Spleen (tissue), 11 donors: ENCODE measurements around the gene WDR35. TPM values are rescaled to one million over a fixed set of nuclear protein-coding genes. Genes with fewer than 3 reads are reported as not detected.

ENCODE experiments used
- DNase-seq: peaks from one replicate; pipeline ENCODE4 v3.0.0-alpha.2; 2020
- H3K27ac ChIP-seq, 8 donors: fragments of 200-600 bp; sonication (generic) in 7 of 8; 1 replicate in 4 of 8; 2 replicates in 4 of 8; pipeline versions ENCODE4 v1.5.0 to v1.8.0; 2016 to 2021; ENCODE audit warnings: inconsistent platforms in 4 of 8, mild to moderate bottlenecking in 4 of 8, moderate library complexity in 1 of 8
- H3K27me3 ChIP-seq, 7 donors: fragments of 200-600 bp; sonication (generic) in 6 of 7; replicated peaks in 1 of 7; 1 replicate in 4 of 7; 2 replicates in 3 of 7; pipeline versions ENCODE4 v1.5.0 to v1.8.0; 2016 to 2021; ENCODE audit warnings: inconsistent platforms in 3 of 7, mild to moderate bottlenecking in 1 of 7
- H3K36me3 ChIP-seq, 6 donors: fragments of 200-600 bp; sonication (generic) in 5 of 6; 1 replicate in 4 of 6; 2 replicates in 2 of 6; pipeline versions ENCODE4 v1.5.0 to v1.8.0; 2016 to 2021; ENCODE audit warnings: inconsistent platforms in 2 of 6
- H3K4me1 ChIP-seq, 6 donors: fragments of 200-600 bp; sonication (generic) in 5 of 6; 1 replicate in 3 of 6; 2 replicates in 3 of 6; pipeline versions ENCODE4 v1.5.0 to v1.8.0; 2016 to 2021; ENCODE audit warnings: inconsistent platforms in 3 of 6
- H3K4me3 ChIP-seq, 8 donors: fragments of 200-600 bp; sonication (generic) in 7 of 8; 1 replicate in 4 of 8; 2 replicates in 4 of 8; pipeline versions ENCODE4 v1.5.0 to v1.8.0; 2016 to 2021; ENCODE audit warnings: inconsistent platforms in 4 of 8, mild to moderate bottlenecking in 4 of 8, moderate library complexity in 2 of 8
- H3K9me3 ChIP-seq, 8 donors: fragments of 200-600 bp; sonication (generic) in 7 of 8; 1 replicate in 4 of 8; 2 replicates in 4 of 8; pipeline versions ENCODE4 v1.5.0 to v1.8.0; 2016 to 2021; ENCODE audit warnings: inconsistent platforms in 4 of 8
- CTCF ChIP-seq, 11 experiments: fragments of 200-600 bp in 7 of 11; fragments of 450-650 bp in 4 of 11; sonication (generic) in 4 of 11; IDR thresholded peaks in 8 of 11; conservative IDR thresholded peaks in 3 of 11; 1 replicate in 7 of 11; 2 replicates in 4 of 11; pipeline versions ENCODE4 v1.4.0 to v1.8.0; 2016 to 2021; ENCODE audit warnings: antibody characterized with exemption in 11 of 11, inconsistent platforms in 4 of 11, mild to moderate bottlenecking in 1 of 11
- POLR2A ChIP-seq, 3 donors: fragments of 450-650 bp; IDR thresholded peaks; one replicate each; pipeline ENCODE4 v1.5.1; 2017; ENCODE audit warnings: antibody characterized with exemption in 3 of 3, mild to moderate bottlenecking in 1 of 3
- POLR2AphosphoS5 ChIP-seq, 3 donors: sonication (generic); formaldehyde crosslinking; IDR thresholded peaks; one replicate each; pipeline ENCODE4 v1.5.1; 2017; ENCODE audit warnings: antibody characterized with exemption in 3 of 3
- WGBS, 5 donors: extraction: QIAGEN DNeasy Blood & Tissue Kit in 3 of 5; methylation state at CpG; one replicate each; pipeline versions ENCODE4 v1.1.5 to v1.1.7; 2013 to 2018; 5-methylcytosine and 5-hydroxymethylcytosine counted together
- intact Hi-C: fragments of 100-400 bp; cut with DNase I; formaldehyde crosslinking; loops from one replicate; pipeline ENCODE4 v1.15.0; 2023; ENCODE audit warnings: low total_unique reads
- polyA plus RNA-seq, 3 donors: library from polyadenylated mRNA; stranded (reverse); fragments of 200-250 nt; gene quantifications; one replicate each; pipeline ENCODE4 v1.2.1, GENCODE V29; 2013
- total RNA-seq, 7 donors: library from RNA; depleted of rRNA in 3 of 7; stranded (reverse); fragments of >200 nt in 3 of 7; fragmentation: NEBNext Ultra II Directional in 4 of 7; extraction: Animal tissue kit (Norgen Biotek cat#: 25700) in 4 of 7; gene quantifications; one replicate each; pipeline versions ENCODE4 v1.1.0 to v1.2.1, GENCODE V29; 2016 to 2021
- donor health status: healthy with polysubstance abuse.
- donor health status: DM: no; HTN: no; CAD: no; lungs with moderate emphysema.
- donor health status: DM: no; HTN: no; CAD: no.
- donor health status: Bipolar disorder and iron deficiency.
- donor health status: healthy.
- donor health status: DM: no; HTN: no; CAD: no.
- donor health status: DM: yes; HTN: yes; CAD: no.

The WDR35 gene
- total and polyA plus RNA-seq, 10 donors = 1.7 to 5.3 (median 3.8) TPM

GRCh38 chr2:19879120-19879519 is 110.8 kb downstream of the WDR35 start:
- no peak for DNase-seq
- no peaks in the 10 kb centered on the region for H3K4me1 ChIP-seq
- H3K9me3 ChIP-seq = no peaks in the 10 kb centered on the region
- 67 to 100% (median 79%) methylated on average over 3 of the region's 3 CpGs for WGBS, 5 donors
- peaks cover 0 to 17% (median 0%) of the 10 kb centered on the region in 6 donors for H3K36me3 ChIP-seq
- no peak overlapping the region for H3K27ac ChIP-seq
- intact Hi-C loops = no loop called here
- TF ChIP-seq POLR2A (IDR thresholded peaks at IDR 0.05) = no peak
- TF ChIP-seq CTCF (IDR thresholded peaks at IDR 0.05 in 8 of 11, conservative IDR thresholded peaks at IDR 0.05 in 3 of 11) = no peak
- TF ChIP-seq POLR2AphosphoS5 (IDR thresholded peaks at IDR 0.05) = no peak
- no peaks in the 10 kb centered on the region for H3K27me3 ChIP-seq
- no peak overlapping the region for H3K4me3 ChIP-seq

GRCh38 chr2:19878268-19879046 is 111.4 kb downstream of the WDR35 start:
- no peak for DNase-seq
- Histone ChIP-seq H3K4me1 (no peaks in the 10 kb centered on the region), H3K27ac (no peak overlapping the region), H3K27me3 (no peaks in the 10 kb centered on the region), H3K36me3 (peaks cover 0 to 19% (median 0%) of the 10 kb centered on the region in 6 donors), H3K9me3 (no peaks in the 10 kb centered on the region), H3K4me3 (no peak overlapping the region)
- WGBS, 5 donors = 93 to 99% (median 96%) methylated on average over 10 to 12 of the region's 12 CpGs
- intact Hi-C loops = no loop called here
- TF ChIP-seq POLR2A (IDR thresholded peaks at IDR 0.05) = no peak
- TF ChIP-seq POLR2AphosphoS5 (IDR thresholded peaks at IDR 0.05) = no peak
- no peak for TF ChIP-seq CTCF (IDR thresholded peaks at IDR 0.05 in 8 of 11, conservative IDR thresholded peaks at IDR 0.05 in 3 of 11)

GRCh38 chr2:19876751-19877150 is 113.2 kb downstream of the WDR35 start:
- TF ChIP-seq POLR2A (IDR thresholded peaks at IDR 0.05) (no peak), POLR2AphosphoS5 (IDR thresholded peaks at IDR 0.05) (no peak), CTCF (IDR thresholded peaks at IDR 0.05 in 8 of 11, conservative IDR thresholded peaks at IDR 0.05 in 3 of 11) (no peak)
- Histone ChIP-seq H3K4me1 (no peaks in the 10 kb centered on the region), H3K36me3 (peaks cover 0 to 27% (median 0%) of the 10 kb centered on the region in 6 donors), H3K4me3 (no peak overlapping the region), H3K9me3 (no peaks in the 10 kb centered on the region), H3K27me3 (no peaks in the 10 kb centered on the region), H3K27ac (no peak overlapping the region)
- DNase-seq = no peak
- WGBS, 5 donors = 26 to 79% (median 54%) methylated on average over 3 to 4 of the region's 4 CpGs
- intact Hi-C loops = no loop called here

GRCh38 chr2:19875280-19875679 is 114.6 kb downstream of the WDR35 start:
- H3K36me3 ChIP-seq = peaks cover 0 to 27% (median 0%) of the 10 kb centered on the region in 6 donors
- H3K27ac ChIP-seq = no peak overlapping the region
- H3K4me3 ChIP-seq = no peak overlapping the region
- intact Hi-C loops = no loop called here
- H3K27me3 ChIP-seq = no peaks in the 10 kb centered on the region
- H3K9me3 ChIP-seq = no peaks in the 10 kb centered on the region
- WGBS, 5 donors = 85 to 92% (median 89%) methylated on average over 1 of the region's 1 CpG
- no peak for DNase-seq
- H3K4me1 ChIP-seq = no peaks in the 10 kb centered on the region
- TF ChIP-seq POLR2A (IDR thresholded peaks at IDR 0.05) = no peak
- no peak for TF ChIP-seq POLR2AphosphoS5 (IDR thresholded peaks at IDR 0.05)
- TF ChIP-seq CTCF (IDR thresholded peaks at IDR 0.05 in 8 of 11, conservative IDR thresholded peaks at IDR 0.05 in 3 of 11) = no peak
